K562 (cell line): ENCODE results near the gene ARHGAP4. TPM values are rescaled to one million over a fixed set of nuclear protein-coding genes. Genes with fewer than 3 reads are reported as not detected.
A peak's percentile ranks its signal among the peaks of the same experiment; 100 is the strongest.

ENCODE experiments used
- ETV1 ChIP-seq: fragments of 450-650 bp; conservative IDR thresholded peaks from 2 replicates; pipeline ENCODE4 v1.6.1; 2016; ENCODE audit warnings: missing genetic modification characterization, control low read depth, low read depth, missing compliant biosample characterization
- GTF3C2 ChIP-seq: IDR thresholded peaks from 3 replicates; pipeline ENCODE4 v1.6.1; 2011; ENCODE audit warnings: borderline replicate concordance, mild to moderate bottlenecking, moderate library complexity; ENCODE audit not compliant: insufficient read length; ENCODE audit errors: extremely low read depth
- KLF6 ChIP-seq: fragments of 250-450 bp; sonication (Bioruptor Pico); IDR thresholded peaks from 2 replicates; pipeline ENCODE4 v1.4.0; 2020; ENCODE audit warnings: mild to moderate bottlenecking, moderate library complexity, borderline replicate concordance
- NFATC3 ChIP-seq: fragments of 450-650 bp; IDR thresholded peaks from 2 replicates; pipeline ENCODE4 v1.6.1; 2017; ENCODE audit warnings: mild to moderate bottlenecking
- PML ChIP-seq: IDR thresholded peaks from 2 replicates; pipeline ENCODE4 v1.6.1; 2012; ENCODE audit warnings: low read length, inconsistent platforms
- PYGO2 ChIP-seq: fragments of 450-650 bp; IDR thresholded peaks from 2 replicates; pipeline ENCODE4 v1.6.1; 2016; ENCODE audit warnings: mild to moderate bottlenecking, missing genetic modification characterization, moderate library complexity, missing compliant biosample characterization
- RAD21 ChIP-seq, 2 experiments: fragments of 250-450 bp in 1 of 2; fragments of 450-650 bp in 1 of 2; sonication (Bioruptor Pico) in 1 of 2; formaldehyde crosslinking in 1 of 2; IDR thresholded peaks in 1 of 2; conservative IDR thresholded peaks in 1 of 2; 2 replicates each; pipeline versions ENCODE4 v1.4.0 to v1.8.0; 2020 to 2022; ENCODE audit warnings: mild to moderate bottlenecking in 2 of 2, moderate library complexity in 1 of 2
- XRCC3 ChIP-seq: fragments of 450-650 bp; IDR thresholded peaks from 2 replicates; pipeline ENCODE4 v1.6.1; 2017; ENCODE audit warnings: mild to moderate bottlenecking, moderate library complexity
- ZFX ChIP-seq: sonication (generic); formaldehyde crosslinking; IDR thresholded peaks from 2 replicates; pipeline ENCODE4 v1.8.0; 2022; ENCODE audit warnings: mild to moderate bottlenecking, missing genetic modification reagents, moderate library complexity
- ZNF280A ChIP-seq: fragments of 450-650 bp; IDR thresholded peaks from 2 replicates; pipeline ENCODE4 v1.6.1; 2018; ENCODE audit warnings: mild to moderate bottlenecking, low read depth; ENCODE audit not compliant: partially characterized antibody
- ZNF398 ChIP-seq: fragments of 250-450 bp; sonication (Bioruptor Pico); IDR thresholded peaks from 2 replicates; pipeline ENCODE4 v1.8.0; 2021; ENCODE audit warnings: moderate library complexity, mild to moderate bottlenecking, inconsistent platforms
- ZSCAN32 ChIP-seq: fragments of 450-650 bp; formaldehyde crosslinking; IDR thresholded peaks from 2 replicates; pipeline ENCODE4 v1.4.0; 2020; ENCODE audit warnings: mild to moderate bottlenecking, moderate library complexity
- polyA plus RNA-seq, 8 experiments: library from polyadenylated mRNA; depleted of rRNA in 4 of 8; stranded (reverse) in 5 of 8; unstranded in 3 of 8; fragments of >200 nt; fragmentation: Nextera tagmentation in 2 of 8; fragmentation: Illumina TruSeq in 1 of 8; extraction: Ambion mirVana in 2 of 8; extraction: Trizol in 1 of 8; gene quantifications; 2 replicates each; pipeline versions ENCODE4 v1.2.1 to v1.2.3, GENCODE V29; 2011 to 2014; ENCODE audit warnings: inconsistent platforms in 1 of 8, missing spikeins in 1 of 8
- total RNA-seq, 7 experiments: library from RNA; depleted of rRNA in 6 of 7; stranded (reverse); fragments of >200 nt in 6 of 7; fragmentation: Illumina TruSeq in 2 of 7; extraction: Trizol in 2 of 7; gene quantifications; 2 replicates each; pipeline versions ENCODE4 v1.2.1 to v1.2.3, GENCODE V29; 2011 to 2021; ENCODE audit warnings: low replicate concordance in 1 of 7
- TF ChIP-seq, protein P1 (sequence below): fragments of 450-650 bp; formaldehyde crosslinking; IDR thresholded peaks from 2 replicates; pipeline ENCODE4 v1.4.0; 2020; ENCODE audit warnings: mild to moderate bottlenecking, moderate library complexity

ARHGAP4 gene
- total and polyA plus RNA-seq, 9 of the 15 experiments (the other 6 are each of a cell fraction or from before 2014, with no cell fraction given), result 0.30 to 81.8 (median 13.5) TPM

GRCh38 chrX:153887385-153887784 lies 38.7 kb downstream of the ARHGAP4 start (continued):
- TF ChIP-seq ZSCAN32 (CRISPR knock-in tag) (no peak), ZFX (CRISPR knock-in tag) (no peak), RAD21 (CRISPR knock-in tag; conservative IDR thresholded peaks at IDR 0.05 in 1 of 2, IDR thresholded peaks at IDR 0.05 in 1 of 2) (peak in 1 of 2 experiments; percentile 18; a peak in 2 of 4 replicates), XRCC3 (no peak), PML (no peak), GTF3C2 (no peak), NFATC3 (no peak), ETV1 (peak; percentile 22; the same call in 1 of the 2 replicates), ZNF398 (no peak), KLF6 (CRISPR knock-in tag) (no peak), ZNF280A (no peak), PYGO2 (tag) (no peak)
- TF ChIP-seq, protein P1, sequence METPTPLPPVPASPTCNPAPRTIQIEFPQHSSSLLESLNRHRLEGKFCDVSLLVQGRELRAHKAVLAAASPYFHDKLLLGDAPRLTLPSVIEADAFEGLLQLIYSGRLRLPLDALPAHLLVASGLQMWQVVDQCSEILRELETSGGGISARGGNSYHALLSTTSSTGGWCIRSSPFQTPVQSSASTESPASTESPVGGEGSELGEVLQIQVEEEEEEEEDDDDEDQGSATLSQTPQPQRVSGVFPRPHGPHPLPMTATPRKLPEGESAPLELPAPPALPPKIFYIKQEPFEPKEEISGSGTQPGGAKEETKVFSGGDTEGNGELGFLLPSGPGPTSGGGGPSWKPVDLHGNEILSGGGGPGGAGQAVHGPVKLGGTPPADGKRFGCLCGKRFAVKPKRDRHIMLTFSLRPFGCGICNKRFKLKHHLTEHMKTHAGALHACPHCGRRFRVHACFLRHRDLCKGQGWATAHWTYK (CRISPR knock-in tag), result 0 out of 2 replicates have a peak, but pooled peaks have one; percentile 24
